HG03159 (cell line): ENCODE data around the gene COX8A.

Source experiments
- ATAC-seq: cut with Tn5 transposase; IDR thresholded peaks from one replicate; pipeline ENCODE4 v1.9.1; 2021; ENCODE audit warnings: mild to moderate bottlenecking, moderate library complexity; ENCODE audit not compliant: unreplicated experiment

The COX8A gene

DNA sequence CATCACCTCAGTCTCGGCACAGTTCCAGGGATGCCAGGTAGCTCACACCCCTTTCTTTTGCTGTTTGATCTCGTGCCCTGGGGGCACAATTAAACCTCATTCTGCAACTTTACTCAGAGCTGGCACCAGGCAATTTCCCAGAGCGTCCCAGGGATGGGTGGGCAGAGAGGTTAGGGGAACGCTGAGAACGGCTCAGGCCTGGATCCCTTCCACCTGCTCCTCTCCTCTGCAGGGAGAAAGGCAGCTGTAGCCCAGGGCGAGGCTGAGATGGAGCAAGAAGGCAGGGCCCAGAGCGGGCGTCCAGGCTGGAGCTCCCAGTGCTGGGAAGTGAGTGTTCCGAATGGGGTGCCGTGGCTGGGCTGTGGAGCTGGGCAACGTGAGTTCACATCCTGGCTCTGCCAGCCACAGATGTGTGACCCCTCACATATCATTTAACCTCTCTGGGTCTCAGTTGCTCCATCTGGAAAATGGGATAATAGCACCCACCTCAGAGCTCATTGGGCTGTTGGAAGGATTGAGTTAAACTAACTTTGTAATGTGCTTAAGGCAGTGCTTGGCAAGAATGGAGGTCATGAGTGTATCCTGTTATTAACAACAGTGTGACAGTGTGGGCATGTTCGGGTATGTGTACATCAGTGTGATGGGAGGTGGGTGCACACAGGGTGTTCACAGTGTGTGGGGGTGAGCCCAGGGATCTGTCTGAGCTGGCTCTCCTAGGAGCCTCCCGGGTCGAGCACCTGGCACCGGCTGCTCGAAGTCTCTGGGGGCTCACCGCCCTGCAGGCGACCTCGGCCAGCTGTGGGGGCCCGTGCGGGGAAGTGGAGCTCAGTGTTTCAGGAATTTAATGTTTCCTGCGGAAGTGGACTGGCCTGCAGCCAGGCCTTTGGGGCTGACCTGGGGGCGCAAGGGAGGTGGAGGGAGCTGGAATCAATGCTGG lies 27.3 kb downstream of the COX8A start:
- ATAC-seq = no peak

DNA sequence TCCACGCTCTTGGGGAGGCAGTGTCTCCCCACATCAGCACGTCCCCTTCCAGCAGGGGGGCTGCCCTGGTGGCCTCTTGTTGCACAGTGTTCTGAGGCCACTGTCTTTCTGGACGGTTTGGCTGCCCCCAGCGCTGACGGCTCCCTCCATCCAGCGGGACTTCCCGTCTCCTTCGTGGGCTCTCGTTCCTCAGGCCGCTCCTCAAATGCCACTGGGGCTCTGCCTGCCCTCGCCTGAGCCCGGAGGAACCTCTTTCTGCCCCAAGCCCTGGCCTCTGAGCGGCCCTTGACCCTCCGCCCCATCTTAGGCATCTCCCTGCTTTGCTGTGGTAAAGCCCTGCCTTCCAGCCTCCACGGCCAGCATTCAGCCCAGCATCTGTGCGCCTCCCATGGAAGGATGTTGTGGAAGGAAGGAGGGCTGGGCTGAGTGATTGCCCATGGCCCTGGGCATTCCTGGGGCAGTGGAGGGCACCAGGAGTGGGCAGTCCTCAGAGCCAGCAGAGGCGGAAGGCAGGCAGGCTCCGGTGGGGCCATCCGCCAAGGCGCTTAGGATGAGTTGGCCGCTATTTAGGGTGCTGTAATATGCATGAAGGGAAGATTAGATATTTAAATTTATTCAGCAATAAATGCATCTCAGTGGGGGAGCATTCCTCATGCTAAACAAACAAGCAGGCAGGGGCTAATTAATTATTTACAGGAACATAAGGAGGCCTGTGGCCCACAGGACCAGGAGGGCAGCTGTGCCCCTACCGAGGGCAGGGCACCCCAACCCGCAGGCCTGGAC lies 29.6 kb downstream of the COX8A start:
- ATAC-seq = no peak

DNA sequence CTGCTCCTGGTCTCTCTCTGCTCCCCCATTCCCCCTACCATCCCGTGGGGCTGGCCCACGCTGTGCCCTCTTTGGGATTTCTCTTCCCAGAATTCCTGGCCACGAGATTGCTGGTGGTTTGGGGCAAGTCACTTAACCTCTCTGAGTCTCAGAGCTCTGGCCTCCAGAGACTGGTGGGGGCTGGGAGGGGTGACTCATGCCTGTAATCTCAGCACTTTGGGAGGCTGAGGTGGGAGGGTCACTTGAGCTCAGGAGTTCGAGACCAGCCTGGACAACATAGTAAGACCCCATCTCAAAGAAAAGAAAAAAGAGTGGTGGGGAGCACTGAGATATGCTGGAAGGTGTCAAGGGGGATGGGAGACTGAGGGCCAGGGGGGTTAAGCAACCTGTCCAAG lies 30.2 kb downstream of the COX8A start:
- ATAC-seq = no peak

DNA sequence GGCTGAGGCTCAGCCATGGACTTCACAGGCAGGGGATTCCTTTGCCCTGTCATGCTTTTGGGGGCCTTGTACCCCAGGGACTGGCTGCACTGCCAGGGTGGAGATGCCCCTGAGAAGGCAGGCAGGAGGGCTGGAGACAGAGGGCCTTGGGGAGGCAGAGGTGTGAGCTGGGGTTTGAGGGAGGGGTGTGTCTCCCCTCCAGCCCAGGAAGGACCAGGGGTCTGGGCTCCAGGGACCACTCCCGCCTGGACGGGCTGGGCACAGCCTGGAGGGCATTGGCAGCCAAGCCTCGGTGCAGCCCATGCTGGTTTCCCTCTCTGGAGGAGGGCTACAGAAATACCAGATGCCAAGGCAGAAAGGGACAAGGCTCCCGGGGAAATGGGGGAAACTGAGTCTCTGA lies 31.3 kb downstream of the COX8A start:
- ATAC-seq = no peak

DNA sequence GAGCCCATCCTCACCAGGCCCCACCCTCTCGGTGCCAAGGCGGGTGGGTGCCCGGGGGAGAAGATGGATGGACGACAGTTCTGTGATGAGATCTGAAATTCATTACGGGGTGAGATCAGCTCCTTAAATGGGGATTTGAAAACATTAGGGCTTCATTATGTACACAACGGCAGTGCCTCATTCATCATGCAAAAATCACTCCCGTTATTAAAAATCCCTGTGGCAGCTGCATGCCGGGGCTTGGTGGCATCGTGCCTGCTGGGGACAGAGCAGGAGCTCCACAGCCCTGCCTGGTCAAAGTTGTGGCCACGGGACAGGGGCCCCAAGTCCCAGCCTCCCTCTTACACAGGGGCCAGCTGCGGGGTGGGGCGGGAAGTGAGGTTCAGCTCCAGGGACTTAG lies 32.0 kb downstream of the COX8A start:
- no peak for ATAC-seq

- no peak for ATAC-seq
Measured at GRCh38 chr11:64007160-64007628, 32.8 kb downstream of the COX8A start.

DNA sequence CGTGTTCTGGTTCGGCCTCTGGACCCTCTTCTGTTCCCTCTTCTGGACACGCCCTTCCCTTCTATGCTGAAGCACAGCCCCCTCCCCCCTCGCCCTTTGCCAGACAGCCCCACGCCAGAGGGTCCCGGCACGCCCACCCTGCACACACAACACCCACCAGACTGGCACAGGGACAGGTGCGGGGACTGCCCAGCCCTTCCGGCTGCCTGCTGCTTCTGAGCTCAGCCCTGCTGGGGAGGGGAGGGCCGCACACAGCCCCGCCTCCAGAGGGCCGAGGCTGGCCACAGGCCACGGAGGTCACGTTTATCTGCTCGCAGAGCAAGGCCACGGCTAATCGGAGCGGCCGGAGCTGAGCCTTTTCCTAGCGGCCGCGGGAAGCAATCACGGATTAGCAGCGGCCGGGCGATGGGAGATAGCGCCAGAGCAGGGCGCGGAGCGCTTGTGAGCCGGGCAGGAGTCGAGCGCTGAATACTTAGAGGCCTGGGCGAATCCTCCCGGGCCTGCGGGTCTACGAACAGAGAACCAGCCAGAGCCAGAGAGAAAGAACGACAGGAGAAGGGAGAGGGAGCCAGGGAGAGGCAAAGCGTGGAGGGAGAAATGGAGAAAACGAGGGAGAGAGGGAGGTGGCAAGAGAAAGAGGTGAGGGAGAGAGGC lies 33.3 kb downstream of the COX8A start:
- no peak for ATAC-seq

DNA sequence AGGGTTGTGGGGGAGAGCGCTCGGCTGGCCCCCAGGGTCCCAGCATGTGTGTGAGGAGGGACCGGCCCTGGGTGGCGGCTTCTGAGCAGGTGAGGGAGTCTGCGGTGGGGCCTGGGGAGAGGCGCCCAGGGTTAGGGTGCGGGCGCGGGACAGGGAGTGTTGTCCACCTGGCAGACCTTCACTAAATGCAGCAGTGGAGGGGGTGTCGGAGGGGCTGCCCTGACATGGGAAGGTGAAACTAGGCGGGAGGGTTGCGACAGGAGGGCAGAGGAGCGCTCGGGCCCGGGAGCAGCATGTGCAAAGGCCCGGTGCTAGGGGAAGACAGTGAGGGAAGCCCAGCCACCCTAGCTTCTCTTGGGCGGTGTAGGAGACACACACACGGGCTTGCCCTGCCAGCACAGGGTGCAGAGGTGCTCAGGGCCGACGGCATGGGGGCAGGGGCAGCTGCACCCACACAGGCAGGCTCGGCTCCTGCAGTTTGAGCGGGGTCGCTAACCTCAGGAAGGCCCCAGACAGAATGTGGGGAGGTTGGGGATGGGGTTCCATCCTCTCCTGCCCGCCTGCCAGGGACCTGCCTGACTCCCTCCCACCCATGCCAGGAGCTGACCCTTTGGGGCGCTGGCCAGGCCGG lies 34.0 kb downstream of the COX8A start:
- ATAC-seq = no peak

DNA sequence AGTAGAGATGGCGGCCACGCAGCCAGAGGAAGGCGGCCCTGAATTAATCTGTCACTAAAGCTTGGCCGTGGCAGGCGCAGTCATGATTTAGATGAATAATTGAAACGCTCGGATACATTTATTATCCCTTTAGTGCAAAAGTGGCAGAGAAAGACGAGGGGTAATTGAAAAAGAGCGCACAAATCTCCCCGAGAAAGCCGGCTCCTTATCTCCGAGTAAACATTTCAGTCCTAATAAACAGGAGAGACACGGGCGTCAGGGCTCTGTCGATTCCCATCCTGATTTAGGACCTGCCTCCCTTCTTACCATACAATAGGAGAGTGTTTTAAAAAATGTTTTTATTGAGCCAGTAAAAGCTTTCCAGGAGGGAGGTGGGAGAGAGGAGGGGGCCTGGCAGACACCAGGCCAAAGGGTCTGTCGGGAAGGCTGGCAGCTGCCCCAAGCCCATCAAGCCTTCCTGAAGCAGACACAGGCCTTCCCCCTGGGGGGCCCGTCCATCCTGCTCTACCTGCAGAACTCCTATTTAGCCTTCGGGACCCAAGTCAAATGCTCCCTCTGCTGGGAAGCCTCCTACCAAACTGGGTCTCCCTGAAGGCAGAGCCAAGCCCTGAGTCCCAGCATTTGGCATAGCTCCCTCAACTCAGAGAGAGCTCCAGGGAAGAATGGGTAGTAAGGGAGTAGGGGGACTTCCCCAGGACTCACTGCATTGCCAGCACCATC lies 34.7 kb downstream of the COX8A start:
- no peak for ATAC-seq

GRCh38 chr11:64009710-64010109 lies 35.3 kb downstream of the COX8A start:
- ATAC-seq = no peak

DNA sequence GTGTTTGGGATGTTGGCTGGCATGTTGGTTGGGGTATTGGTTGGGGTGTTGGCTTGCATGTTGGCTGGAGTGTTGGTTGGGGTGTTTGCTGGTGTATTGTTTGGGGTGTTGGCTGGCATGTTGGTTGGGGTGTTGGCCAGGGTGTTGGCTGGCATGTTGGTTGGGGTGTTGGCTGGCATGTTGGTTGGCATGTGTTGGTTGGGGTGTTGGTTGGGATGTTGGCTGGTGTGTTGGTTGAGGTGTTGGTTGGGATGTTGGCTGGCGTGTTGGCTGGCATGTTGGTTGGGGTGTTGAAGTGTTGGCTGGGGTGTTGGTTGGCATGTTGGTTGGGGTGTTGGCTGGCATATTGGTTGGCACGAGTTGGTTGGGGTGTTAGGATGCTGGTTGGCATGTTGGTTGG lies 36.4 kb downstream of the COX8A start:
- no peak for ATAC-seq

- ATAC-seq = no peak
Measured at GRCh38 chr11:64011371-64011770, 37.0 kb downstream of the COX8A start.

GRCh38 chr11:64013141-64013896 lies 38.9 kb downstream of the COX8A start:
- ATAC-seq = no peak

DNA sequence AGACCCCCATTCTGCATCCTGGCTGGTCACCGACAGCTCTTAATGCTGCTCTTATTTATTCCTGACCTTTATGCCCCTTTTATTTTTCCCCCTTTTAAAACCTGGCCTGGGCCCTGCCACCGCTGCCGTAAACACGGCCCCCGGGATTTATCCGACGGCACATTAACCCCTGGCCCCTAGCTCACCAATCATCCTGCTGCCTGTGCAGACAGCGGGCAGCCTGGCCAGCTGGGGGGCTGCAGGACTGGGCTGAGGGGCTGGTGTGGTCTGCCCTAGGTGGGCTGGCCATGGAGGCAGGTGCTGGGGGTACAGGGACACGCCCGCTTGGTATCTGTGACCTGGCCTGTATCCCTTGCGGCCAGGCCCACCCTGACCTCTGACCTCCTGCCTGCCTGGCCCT lies 39.9 kb downstream of the COX8A start:
- no peak for ATAC-seq

DNA sequence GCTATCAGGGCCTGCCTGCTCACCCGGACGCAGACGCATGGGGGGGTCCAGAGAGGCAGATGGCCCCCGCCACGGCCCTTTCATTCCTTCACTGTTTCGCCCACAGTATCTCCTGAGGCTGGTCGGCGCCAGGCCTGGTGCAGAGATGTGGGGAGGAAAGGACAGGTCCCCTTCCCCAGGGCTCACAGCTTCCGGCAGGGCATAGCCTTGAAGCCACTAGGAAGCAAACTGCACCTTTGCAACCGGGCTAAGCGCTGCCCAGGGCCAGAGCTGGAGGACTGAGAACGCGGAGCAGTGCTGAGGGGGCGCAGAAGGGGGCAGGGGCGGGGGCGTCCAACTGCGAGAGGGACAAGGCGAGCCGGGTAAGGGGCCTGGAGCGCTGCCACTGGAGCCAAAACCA lies 41.1 kb downstream of the COX8A start:
- no peak for ATAC-seq

DNA sequence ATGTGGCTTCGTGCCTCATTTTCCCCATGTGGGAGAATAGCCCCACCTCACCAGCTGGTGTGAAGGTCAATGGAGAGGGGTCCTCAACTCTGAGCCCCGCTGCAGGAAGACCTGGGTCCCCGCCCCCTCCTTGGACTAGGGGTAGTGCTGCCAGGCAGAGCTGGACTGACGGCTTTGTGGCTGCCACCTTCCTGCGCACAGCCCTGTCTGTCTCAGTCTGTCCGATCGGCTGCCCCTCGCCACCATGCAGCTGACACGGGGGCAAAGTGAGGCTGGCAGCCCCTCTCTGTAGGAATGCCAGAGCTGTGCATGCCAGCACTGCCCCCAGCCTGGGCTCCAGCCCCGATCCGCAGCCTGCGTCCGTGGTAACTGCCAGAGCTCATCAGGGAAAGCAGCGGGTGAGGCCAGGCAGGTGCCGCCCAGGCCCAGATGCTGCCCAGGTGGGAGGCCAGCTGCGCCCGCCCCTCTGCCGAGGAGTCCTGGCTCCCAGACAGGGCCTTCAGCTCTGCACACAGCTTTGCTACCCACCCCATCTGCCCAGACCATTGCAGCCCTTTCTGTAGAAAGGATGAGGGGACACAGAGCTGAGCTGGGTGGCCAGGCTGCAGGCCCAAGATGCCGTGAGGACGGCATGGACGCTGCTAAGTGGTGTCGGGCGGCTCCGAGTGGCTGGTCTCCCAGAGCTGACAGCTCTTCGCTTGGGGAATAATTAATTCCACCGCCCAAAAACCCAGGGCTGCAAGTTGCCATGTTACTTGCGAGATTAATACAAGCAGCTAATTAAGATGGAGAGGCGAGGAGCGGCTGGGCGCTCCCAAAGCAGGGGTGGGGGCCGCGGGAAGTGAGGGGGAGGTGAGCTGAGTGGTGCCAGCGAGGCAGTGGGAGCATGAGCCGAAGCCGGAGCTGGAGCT lies 41.8 kb downstream of the COX8A start:
- ATAC-seq = no peak

DNA sequence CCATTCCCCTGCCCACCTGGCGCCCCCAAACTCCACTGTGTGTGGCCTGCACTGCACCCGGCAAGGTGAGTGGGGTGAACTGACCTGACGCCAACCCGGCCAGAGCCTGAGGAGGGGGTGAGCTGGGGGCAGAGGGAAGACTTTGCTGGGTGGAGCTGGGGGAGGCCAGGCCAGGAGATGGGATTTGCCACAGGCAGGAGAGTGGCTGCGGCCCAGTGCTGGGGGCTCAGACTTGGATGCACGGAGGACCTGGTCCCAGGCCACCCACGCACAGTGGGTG lies 43.5 kb downstream of the COX8A start:
- ATAC-seq = no peak

DNA sequence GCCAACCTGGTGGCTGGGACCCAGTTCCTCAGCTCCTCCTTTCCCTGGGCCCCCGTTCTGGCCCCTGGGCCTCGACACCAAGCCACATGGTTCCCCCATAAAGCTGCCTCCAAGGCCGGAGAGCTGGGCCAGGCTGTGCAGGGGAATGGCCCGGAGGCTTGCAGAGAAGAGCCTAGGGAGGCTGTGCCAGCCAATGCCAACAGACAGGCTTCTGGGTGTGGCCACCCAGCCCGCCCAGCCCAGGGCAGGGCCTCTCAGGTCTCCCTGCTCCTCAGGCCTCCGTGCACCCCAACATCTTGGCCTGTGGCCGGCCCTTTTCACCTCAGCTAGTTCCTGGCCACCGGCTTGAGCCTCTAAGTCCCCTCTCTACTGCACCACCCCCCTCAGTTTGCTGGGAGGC lies 43.9 kb downstream of the COX8A start:
- no peak for ATAC-seq
